ENCODE results near the gene ABLIM2.

ABLIM2 gene

DNA sequence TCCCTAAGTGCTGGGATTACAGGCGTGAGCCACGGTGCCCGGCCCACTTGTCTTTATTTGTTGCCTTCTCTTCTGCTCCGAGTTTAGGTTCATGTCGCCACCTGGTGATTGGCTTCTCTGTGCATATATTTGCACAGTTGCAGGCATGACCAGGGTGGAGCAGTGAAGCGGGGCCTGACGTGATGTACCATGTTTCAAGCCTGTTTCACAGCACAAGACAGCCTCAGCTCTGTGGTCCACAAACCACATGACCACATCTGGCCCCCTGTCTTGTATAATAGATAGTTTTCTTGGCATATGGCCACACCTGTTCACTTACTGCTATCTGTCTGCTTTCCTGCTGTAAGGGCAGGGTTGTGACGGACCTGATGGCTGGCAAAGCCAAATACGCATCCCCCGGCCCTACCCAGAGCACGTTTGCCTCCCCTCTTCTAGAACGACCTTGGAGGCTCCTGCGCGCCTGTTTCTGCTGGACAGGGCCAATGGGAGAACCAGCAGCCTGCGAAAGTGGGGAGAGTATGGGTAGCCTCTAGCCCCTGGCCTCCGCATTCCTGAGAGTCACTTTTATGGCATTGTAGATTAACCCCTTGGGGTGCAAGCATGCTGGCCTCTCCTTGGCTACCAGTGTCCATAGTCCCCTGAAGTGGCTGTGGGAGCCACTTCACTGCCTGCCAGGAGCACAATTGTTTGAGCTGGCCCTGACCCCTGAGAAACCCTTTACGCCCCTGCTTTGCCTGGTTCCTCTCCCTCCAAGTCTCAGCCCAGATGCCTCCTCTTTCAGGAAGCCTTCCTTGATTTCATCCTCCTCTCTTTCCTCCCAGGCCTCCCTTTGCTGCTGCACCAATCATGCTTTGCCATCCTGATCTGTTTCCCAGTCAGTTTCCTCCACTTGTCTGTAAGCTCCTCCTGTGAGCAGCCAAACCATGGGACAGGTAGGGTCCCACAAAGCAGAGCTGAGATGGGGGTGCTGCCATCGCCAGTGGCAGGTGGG, 34.4 kb upstream of the ABLIM2 start:
- no peak for DNase-seq

DNA sequence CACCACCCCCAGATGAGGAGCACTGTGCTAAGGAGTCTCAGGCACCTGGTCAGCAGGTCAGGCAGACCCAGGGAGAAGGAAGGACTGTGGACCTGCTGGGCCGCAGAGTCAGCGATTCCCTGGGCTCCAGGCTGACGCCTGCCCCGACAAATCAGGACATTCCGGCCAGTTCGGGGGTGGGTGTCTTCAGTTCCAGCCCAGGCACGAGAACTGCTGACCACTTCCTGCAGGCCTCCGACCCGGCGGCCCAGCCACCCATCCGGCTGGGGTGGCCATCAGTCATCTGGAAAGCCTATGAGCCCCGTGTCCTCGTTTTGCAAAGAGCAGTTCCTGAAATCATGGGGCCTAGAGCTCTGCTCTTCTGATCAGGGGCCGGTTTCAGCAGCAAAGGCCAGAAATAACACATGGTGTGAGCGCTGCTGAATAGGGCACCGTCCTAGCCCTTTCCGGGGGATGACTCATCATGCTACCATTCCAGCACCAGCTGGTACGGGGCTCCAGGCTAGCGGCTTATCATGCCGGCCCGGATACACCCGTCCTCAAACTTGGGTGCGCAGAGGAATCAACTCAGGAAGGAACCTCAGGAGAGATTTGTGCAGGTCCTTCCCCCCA, 32.6 kb upstream of the ABLIM2 start:
- DNase-seq: no peak

DNA sequence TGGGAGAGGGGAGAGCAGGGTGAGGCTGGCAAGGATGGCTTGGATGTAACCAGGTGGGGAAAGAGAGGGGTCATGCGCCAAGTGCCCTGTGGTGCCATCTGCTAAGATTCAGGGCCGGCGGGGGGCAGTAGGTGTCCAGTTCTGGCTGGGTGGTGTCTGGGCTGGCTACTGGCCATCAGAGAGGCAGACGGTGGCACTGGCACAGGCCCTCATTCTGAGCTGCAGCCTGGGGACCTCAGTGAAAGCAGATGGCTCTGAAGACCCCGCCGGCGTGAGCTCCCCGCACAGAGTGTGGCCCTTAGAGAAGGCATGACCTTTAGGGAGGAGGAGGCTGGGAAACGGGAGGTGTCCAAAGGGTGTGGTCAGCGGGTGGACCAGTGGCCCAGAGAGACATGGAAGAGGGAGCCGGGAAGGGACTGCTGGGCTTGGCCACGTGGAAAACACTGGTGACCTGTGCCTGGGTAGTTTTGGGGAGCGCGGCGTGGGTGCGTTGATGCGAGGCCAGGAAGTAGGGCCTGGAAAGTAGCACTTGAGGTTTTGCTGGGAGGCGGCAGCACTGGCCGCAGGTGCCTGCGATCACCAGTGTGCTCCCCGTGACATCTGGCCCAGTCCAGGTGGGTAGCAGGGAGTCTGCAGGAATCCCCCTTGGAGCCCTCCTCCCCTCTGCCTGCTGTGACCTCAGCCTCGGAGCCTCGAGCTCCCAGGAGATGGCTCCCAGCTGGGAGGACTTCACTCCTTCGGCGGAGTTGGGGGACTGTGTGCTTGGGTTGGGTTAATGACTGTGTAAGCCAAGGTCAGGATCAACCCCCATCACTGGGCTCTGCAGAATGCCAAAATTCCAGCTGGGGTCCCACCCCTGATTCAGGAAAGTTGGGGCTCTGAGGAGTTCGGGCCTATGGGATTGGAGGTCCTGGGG, 31.2 kb upstream of the ABLIM2 start:
- no peak for DNase-seq

DNA sequence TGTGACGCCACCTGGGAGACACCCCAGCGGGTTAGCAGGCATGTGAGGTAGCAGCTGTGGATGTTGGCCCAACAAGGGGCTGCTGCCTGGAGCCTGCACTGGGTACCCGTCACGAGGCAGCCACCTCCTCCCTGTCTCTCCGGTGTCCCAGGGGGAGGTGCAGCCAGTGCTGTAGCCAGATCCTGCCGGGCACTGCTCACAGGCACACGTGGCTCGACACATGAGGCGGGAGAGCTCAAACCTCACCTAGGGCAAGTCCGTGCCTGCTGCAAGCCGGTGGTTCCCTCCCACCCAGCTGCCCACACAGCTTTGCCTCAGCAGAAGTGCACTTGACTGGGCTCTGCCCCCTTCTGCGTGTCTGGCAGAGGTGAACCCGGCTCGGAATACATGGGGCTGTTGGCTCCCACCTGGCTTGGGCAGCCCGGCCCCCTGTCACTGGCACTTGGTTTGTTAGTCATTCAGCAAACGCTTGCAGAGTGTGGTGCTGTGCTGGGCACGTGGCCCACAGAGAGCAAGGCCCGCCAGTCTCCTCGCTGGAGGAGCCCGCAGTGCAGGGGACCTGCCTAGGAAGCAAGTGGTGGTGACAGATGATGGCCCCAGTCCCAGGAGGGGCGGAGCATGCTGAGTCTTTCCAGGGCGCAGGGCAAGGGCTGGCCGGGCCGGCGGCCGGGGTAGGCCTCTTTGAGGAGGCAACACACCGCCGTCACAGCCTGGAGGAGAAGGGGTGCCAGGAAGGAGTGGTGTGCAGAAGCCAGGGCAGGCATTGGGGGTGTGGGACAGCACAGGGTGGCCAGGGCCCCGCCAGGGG, 30.3 kb upstream of the ABLIM2 start:
- DNase-seq: no peak

DNA sequence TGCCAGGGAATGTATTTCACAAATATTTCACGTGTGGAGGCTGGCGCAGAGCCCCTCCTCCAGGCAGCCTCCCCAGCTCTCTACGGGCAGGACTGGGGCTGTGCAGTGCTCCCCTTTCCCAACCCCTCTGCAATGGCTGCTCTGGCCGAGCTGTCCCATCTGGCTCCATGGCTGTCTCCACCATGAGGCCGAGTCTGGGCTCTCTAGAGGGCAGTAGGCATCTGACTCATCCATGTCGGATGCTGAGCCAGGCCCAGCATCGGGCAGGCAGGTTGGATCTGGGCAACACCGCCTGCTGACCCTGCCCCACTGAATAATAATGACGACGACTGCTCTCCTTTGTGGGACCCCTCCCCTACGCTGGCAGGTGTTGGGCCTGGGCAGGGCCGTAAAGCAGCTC, 29.5 kb upstream of the ABLIM2 start:
- no peak for DNase-seq

DNA sequence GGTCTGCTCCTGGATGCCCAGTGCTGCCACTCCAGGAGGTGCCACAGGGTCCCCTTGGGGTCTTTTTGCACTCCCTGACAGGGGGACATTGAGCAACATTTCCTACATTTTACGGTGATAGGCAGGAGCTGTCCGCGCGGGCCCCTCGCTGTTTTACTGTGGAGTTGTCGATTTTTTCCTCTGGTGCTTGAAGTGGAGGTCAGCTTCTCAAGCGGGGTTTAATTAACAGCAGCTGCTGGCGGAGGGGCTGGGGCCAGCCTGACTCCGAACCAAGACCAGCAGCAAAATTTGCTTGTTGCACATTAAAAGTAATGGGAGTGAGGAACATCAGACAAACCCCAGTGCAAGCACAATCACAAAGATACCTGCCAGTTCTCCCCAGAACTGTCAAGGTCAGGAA, 27.3 kb upstream of the ABLIM2 start:
- no peak for DNase-seq

DNA sequence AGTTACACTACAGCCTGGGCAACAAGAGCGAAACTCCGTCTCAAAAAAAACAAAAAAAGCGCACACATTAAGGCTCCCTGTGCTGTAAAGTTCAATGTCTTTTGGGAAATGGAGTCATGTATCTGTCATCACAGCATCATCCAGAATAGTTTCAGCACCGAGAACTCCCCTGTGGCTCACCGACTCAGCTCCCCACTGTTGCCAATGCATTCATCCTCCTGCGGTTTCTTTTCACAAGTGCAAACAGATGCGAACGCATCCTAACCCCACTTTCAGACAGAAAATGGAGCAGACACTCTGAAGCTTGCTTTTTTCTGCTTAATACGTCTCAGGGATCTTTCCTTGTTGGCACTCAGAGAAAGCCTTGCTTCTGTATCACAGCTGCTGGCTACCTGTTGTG, 26.7 kb upstream of the ABLIM2 start:
- no peak for DNase-seq

DNA sequence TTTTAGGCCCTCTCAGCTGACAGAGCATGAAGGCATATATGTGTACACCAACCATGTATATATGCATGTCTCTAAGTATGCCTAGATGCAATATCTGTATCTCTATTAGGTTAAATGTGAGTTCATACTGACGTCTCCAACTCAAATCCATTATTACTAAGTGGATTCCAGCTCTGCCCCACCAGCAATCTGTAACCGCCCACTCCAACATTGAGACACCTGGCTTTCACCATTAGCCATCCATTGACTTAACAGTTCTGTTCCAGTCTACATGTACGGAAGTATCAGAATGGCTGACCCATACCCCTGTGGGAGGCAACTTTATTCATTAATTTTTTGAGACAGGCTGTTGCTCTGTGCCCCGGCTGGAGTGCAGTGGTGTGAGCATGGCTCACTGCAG, 25.4 kb upstream of the ABLIM2 start:
- no peak for DNase-seq

DNA sequence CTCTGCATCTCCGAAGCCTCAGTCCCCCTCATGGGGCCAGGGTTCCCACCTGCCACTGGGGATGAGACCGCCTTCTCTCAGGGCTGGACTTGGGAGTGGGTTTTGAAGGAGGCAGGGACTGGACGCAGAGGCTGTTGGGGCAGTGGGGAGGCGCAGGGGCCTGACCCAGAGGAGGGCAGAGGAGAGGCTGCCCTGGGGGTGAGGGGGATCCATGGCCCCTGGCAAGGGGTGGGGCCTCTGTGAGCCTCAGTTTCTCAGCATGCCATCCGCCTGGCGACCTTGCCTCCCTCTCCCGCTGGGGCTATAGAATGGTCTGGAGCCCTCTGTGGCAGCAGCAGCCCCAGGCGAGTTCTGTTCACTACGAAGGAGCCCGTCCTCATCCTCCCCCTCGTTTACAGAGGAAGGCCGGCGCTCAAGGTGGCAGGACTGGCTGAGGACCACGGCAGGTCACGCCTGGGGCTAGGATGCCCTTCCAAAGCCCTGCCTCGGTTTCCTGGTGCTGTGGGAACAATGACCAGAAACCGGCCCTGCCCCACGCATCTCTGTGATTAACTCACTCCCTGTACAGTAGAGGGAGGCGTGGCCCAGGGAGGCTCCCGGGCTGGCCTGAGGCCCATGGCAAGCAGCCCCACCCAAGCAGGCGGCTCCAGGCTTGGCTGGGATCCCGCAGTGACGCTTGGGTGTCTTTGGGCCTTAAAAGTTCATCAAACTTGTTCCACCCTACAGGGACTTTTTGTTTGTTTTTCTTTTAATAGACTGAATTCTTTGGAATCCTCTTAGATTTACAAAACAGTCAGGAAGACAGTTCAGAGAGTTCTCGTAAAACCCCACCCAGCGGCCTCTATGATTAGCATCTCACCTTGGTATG, 24.5 kb upstream of the ABLIM2 start:
- DNase-seq: no peak

DNA sequence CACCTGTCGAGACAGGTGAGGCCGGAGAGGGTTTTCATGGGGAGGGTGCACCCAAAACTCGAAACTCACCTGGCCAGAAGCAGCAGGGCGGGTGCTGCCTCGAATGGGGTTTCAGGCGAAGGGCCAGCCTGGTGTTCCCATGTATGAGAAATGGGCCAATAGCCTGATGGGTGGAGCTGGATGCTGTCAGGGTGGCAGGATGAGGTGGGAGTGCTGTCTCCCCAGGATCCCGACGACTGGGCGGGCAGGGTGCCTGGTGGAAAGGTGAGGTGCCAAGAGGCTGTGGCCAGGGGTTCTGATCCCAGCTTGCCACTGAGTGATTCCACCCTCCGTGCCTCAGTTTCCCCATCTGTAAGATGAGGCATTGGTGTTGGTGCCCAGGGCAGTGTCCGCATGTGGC, 23.7 kb upstream of the ABLIM2 start:
- no peak for DNase-seq

DNA sequence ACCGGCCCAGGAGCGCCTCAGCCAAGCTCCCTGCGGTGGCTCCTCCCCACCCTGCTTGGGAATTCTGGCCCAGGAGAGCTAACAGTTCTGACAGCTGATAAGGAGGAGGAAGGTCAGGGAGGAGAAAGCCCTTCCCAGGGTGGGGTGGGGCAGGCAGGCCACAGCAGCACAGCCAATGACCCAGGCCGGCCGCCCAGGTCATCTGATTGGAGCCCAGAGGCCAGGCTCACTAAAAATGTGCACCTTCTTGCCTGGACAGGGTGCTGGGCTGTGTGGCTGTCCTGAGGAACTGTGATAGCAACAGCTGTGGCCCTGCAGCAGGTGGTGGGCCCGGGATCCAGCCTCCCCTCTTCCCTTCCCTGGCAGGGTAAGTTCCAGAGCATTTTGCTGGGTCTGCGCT, 23.2 kb upstream of the ABLIM2 start:
- no peak for DNase-seq

DNA sequence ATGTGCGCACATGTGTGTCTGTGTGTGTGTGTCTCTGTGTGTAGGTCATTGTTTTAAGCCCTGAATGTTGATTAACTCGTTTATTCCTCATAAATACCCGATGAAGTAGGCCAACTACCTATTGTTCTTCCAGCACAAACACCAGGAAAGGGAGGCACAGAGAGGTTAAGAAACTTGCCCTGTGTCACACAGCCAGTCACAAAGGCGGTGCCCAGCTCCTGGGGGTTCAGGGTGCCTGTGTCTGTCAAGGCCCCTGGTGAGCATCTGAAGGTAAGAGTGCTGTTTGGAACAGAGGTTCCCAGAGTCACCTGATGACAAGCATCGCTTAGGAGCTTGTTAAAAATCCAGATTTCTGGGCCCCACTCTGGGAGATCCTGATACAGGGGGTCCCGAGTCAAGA, 22.5 kb upstream of the ABLIM2 start:
- no peak for DNase-seq

DNA sequence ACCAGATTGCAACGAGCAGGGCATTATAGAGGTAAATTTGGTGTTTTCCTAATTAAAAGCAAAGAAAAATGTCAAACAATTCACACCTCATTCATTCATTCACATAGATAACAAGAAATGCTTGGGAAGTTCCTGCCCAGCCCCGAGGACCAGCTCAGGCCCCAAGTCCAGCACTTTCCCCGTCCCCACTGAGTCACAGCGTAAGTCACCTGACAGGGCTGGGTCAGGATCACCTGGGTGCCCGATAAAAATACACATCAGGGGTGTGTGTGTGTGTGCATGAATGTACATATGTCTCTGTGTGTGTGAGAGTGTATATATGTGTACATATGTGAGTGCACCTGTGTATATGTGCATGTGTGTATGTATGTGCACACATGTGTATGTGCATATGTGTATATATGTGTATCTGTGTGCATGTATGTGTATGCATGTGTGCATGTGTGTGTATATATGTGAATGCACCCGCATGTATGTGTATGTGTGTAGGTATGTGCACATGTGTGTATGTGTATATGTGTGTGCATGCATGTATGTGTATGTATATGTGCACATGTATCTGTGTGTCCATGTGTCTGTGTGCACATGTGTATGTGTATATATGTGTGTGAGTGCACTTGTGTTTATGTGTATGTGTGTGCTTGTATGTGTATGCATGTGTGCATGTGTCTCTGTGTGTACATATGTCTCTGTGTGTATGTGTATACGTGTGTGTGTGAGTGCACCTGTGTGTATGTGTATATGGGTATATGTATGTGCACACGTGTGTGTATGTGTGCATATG, 21.9 kb upstream of the ABLIM2 start:
- DNase-seq: no peak

DNA sequence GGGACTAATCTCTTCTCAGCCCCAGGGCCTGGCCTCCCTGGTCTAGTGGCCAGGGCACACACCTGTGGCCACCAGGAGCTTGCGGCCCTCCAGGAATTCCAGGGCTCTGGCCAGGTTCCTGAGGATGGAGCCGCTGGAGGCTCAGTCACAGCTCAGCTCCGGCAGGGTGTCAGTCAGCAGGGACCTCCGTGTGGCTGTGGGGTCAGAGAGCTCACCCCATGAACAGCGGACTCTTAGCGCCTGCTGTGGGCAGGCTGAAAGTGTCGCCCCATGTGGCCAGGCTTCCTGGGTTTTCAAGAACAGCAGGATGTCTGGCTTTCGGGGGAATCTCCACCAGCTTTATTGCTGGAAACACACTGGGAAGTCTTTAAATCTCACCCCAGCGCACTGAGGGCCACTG, 21.2 kb upstream of the ABLIM2 start:
- DNase-seq: no peak

DNA sequence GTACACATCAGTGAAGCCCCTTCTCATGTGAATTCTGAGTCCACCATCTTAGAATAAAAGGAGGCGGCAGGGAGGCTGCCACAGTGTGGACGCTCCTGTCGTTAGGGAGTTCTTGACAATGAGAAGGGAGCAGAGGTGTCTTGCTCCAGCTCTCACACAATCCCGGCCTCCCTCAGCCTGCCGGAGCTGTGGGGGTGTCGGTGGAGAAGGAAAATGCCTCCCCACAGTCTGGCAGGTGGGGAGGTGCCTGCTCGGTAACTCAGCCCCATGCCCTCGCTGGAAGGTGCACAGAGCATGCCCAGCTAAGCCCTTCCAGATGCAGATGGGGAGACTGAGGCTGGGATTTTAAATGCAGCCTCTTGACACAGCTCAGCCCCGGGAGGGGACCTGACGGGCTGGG, 20.5 kb upstream of the ABLIM2 start:
- DNase-seq: no peak

DNA sequence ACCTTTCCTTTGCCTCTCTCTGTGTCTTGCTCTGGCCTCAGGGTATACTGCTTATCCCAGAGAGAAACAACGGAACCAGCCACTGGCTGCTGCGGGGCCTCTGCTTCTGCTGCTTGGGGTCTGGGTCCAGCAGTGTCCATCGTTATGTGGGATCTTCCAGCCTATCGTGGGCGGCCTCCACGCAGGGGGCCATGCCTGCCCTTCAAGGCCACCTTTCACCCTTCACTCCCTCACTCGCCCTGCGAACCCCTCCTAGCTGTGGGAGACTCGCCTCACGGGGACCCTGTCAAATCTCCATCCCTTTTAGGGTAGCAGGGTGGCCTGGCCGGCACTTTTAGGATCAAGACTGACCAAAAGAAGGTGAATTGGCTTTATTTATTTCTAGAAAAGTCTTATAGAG, 19.3 kb upstream of the ABLIM2 start:
- DNase-seq: no peak

DNA sequence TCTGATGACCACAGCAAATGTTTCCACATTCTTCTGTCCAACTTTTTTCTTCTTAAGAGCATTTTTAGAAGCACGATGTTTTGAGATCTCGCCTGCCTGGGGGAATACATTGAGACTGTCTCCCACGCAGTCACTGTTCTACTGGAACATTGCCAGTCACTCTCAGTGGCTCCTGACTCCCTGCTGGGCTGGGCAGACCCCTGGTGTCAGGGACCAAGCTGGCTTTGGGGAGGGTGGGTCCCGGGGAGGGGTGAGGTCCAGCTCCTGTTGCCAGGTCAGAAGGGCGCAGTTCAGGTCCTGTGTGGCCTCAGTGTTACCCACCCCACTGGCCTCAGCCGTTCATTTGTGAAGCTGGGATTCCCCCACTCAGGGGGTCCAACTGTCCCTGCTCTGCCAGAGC, 18.9 kb upstream of the ABLIM2 start:
- no peak for DNase-seq

DNA sequence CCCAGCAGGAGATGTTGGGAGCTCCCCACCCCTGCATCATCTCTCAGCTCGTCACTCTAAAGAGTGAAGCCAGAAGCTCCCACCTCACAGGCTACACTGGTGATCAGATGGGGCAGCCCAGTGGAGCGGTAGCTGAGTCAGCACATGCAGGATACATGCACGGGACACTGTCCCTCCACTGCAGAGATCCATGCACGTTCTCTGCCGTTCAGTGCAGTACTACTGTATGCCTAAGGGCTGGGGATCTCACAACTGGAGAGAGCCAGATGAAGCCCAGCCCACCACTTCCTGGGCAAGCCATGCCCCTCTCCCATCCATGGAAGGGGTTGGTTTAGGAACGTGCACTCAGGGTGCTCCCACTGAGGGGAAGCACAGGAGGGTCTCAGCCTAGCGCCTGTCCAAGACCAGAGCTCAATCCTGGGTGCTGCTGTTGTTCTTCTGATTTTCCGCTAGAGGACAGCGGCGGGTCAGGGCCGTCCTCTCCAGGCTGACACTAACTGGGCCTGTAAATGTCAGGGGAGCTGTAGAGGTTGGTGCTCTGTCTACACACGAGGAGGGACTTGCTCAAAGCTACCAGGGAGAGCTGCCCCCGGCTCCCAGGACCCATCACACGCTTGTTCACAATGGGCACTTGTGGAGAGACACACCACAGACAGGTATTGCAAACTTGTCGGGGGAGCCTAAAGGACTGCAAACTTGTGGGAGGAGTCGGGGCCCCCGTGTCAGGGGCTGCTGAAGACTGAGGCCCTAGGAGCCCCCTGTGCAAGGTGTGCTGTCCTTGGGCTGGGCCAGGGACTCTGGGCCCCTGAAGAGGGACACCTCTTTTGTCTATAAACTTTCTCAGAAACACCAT, 18.2 kb upstream of the ABLIM2 start:
- no peak for DNase-seq

DNA sequence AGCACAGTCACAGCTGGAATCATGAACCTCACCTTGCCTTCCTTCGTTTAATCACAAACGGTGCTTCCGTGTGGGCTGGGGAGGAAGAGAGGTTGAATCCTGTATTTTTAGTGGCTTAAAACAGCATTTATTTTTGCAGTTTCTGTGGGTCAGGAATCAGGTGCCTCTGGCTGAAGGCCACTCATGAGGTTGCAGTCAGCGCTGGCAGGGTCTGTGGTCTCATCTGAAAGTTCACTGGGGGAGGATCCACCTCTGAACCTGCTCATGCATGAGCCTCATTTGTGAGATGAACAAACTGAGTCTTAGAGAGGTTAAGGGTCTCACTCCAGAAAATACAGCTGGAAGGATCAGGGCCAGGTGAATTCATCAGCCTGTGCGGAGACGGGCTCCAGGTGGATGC, 17.1 kb upstream of the ABLIM2 start:
- DNase-seq: no peak

DNA sequence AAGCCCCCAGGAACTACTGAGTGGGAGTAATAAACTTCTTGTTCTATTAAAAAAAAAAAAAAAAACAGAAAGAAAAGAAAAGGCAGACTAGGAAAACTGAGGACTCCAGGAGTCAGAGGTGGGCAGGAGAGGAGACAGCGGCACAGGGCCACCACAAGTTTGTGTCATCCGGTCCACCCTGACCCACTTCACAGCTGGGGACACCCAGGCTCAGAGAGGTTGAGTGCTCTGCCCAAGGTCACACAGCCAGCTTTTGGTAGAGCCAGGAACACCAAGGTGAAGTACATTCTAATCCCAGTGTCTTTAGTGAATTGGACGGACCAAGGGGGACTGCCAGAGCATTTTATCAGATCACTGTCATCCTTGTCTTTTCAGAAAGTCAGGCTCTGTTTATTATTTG, 16.4 kb upstream of the ABLIM2 start:
- no peak for DNase-seq

Measured in NK-92 treated with Interleukin-12 subunit alpha and Interleukin-12 subunit beta, amount 100 ng/mL, for 24 hours (cell line).